Frontal cortex (tissue), 4 donors: ENCODE measurements around the gene SNAP47. TPM values are rescaled to one million over a fixed set of nuclear protein-coding genes. Genes with fewer than 3 reads are reported as not detected.

Source experiments
- DNase-seq, 2 donors: peaks; one replicate each; pipeline ENCODE4 v3.0.0; 2012; ENCODE audit warnings: low spot score in 2 of 2
- FAIRE-seq: peaks from 2 replicates; lab custom pipeline; 2012; peaks lifted over from hg19 to GRCh38; lab: Jason Lieb, UNC
- total RNA-seq: library from RNA; depleted of rRNA; stranded (reverse); fragments of >200 nt; gene quantifications from one replicate; pipeline ENCODE4 v1.2.3, GENCODE V29; 2014
- donor health status: control.
- donor health status: control.
- donor health status: control.

Gene SNAP47
- total RNA-seq, 1 donor from 2014 or later, result 70.5 TPM

- FAIRE-seq, result no peak
Measured at GRCh38 chr1:227731241-227731677, 4.0 kb upstream of the SNAP47 start.

DNA sequence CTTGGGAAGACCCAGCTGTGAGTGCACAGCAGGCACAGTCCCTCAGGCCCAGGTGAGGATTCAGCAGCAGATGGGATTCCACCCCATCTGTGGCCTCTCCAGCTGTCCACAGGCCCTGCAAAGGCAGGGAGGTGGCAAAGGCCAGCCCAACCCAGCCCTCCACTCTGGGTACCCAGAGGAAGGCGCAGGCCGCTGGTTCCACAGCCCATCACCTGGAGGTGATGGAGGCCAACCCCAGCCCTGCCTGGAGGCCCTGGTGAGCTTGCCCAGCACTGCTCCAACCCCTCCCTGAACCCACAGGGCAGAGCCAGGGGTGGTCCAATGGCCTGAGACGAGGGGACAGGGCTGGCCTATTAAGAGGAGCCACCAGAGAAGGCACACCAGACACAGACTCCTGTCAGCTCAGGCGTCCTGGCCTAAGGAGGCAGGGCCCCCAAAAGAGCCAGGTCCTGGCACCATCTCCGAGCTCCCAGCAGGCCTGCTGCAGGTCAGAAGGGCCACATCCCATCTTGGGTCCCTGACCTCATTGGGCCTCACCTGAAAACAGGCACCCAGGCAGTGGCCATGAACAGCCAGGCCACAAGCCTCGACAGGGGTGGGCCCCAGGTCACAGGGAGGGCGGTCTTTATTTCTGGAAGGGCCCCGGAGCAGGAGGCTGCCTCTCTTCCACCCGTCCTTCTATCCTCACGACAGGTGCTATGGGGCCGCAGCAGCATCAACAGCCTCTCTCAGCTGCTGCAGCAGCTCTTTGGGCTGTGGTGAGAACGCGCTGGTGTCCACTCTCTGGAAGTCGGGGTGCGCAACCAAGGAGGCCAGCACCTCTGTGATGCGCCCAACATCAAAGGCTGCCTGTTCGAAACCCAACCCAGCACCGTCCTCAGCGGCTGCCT is 3.3 kb upstream of the SNAP47 start:
- DNase-seq, result no peak
- no peak for FAIRE-seq

More at GRCh38 chr1:227731241-227731677, 4.0 kb upstream of the SNAP47 start:
- no peak for DNase-seq

DNA sequence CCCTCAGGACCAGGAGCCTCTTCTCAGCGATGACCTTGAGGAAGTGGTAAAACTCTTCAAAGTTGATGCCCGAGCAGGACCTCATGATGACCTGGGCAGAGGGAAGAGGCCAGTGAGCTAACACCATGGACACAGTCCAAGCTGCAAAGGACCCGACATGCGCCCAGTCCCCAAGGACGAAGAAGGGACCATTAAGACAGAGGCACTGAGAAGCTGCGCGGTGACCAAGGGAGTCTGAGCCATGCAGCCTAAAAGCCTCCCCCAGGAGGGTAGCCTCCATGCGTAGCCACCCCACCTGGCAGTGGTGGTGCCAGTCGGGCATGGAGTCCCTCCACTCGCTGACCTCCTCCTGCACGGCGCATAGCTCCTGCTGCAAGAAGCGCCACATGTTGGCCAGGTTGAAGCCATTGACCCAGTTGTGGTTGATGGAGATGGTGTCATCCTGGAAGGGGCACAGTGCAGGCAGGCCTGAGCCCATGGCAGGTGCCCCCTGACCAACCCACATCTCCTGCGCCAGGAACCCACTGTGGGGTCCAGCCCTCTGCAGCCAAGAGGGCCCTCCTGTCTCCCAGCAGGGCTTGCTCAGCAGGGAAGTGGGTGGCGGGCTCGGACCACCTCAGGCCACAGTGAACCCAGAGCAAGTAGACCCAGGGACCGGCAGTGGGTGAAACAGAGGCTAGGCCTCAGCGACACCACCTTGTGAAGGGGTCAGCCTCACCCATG is 2.5 kb upstream of the SNAP47 start:
- no peak for FAIRE-seq
- DNase-seq, result no peak

GRCh38 chr1:227733309-227733705 is 1.9 kb upstream of the SNAP47 start:
- FAIRE-seq (no peak), DNase-seq (no peak)

- DNase-seq (no peak), FAIRE-seq (no peak)
Measured at GRCh38 chr1:227733751-227734545, 1.3 kb upstream of the SNAP47 start.

- DNase-seq (no peak), FAIRE-seq (no peak)
Measured at GRCh38 chr1:227734546-227734855, 734 bp upstream of the SNAP47 start.

DNA sequence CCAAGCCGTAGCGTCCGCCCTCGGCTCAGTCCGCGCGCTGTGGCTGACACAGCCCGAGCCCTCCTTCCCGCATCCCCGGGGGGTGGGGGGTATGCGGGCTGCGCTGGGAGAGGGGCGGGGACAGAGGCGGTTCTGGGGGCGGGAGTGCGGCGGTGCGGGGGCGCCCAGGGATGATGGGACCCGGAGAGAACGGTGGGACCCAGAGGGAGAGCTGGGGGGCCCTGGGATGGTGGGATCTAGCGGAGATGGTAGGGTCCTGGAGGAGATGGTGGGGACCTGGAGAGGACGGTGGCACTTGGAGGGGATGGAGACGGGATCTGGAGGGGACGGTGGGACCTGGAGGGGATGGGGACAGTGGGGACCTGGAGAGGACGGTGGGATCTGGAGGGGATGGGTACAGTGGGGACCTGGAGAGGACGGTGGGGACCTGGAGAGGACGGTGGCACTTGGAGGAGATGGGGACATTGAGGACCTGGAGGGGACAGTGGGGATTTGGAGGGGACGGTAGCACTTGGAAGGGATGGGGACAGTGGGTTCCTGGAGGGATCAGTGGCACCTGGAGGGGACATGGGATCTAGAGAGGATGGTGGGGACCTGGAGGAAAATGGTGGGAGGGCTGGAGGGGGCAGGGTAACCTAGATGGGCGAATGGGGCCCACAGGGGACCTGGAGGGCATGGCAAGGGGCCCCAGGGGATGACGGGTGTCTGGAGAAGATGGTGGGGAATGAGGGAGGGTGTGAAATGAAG is 477 bp downstream of the SNAP47 start:
- FAIRE-seq (no peak), DNase-seq (no peak)

DNA sequence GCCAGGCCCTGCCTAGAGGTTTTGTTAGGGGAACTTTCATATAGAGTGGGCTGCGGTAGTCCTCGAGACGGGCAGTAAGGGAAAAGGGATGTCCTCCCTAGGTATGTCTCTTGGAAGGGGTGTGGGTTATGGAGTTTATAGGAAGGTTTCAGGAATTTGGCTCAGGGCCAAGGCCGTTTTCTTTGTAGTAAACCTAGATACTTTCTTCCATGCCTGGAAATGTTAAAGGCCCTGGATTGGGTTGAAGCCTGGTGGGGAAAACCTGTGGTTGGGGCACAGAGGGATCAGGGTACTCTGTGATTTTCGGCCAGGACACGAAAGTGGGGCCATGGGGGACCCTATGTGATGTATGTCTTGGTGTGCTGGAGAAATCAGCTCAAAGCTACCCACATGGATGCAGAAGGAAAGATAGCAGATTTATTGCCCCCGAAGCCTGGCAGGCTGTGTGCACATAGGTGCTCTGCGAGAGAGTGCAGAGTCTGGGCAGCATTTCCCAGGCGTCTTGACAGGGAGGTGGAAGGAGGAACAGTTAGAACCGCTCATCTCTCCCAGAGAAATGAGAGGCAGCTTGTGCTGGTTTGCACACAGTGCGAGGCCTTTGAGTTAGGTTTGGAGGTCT is 1.7 kb downstream of the SNAP47 start:
- FAIRE-seq (no peak), DNase-seq (no peak)

GRCh38 chr1:227738820-227739219 is 3.6 kb downstream of the SNAP47 start:
- no peak for FAIRE-seq
- DNase-seq, result no peak

DNA sequence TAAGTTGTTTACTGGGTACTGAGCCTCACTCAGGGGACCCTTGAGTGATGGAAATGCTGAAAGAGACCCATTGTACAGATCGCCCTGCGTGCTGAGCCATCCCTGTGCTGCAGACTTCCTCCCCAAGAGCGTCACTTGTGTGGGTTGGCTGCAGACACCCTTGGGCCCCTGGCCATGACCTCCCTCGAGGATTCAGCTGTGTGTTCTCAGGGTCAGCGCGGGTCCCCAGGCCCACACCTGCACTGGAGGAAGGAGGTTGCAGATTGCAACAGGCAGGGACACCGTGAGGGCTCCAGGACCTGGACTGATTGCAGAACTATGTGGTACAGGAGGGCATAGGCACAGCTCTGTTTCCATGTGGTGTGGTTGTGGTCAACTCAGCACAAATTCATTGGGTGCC is 4.4 kb downstream of the SNAP47 start:
- no peak for FAIRE-seq
- DNase-seq, result no peak

- no peak for DNase-seq
- no peak for FAIRE-seq
Measured at GRCh38 chr1:227740401-227740960, 5.2 kb downstream of the SNAP47 start.

DNA sequence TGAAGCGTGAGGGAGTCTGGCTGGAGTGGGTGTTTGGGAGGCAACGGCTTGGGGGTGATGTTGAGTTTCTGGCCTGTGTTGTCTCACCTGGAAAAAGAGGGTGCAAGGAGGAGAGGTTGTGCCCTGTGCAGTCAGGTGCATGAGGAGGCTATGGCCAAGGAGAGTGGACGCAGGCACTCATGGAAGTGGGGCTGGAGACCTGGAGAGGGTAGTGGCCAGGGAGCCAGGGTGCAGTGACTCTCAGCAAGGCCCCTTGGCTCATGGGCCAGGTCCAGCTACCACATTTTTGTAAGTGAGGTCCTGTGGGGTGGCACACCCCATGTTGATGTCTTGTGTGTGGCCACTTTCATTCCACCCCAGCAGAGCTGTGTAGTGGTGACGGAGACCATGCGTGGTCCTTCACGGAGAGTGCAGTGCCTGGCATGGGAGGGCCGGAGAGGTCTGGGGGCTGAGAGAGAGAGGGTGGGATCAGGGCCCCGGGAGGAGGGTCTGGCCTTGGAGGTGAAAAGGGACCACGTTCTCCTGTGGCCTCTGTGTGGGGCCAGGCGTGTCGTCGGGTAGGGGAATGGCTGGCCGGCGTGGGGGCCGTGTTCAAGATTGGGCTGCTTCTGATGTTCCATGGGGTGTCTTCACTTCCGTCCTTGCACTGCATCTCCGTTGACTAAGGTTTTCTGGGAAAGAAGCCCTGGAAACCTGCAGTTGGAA is 6.1 kb downstream of the SNAP47 start:
- FAIRE-seq (no peak), DNase-seq (no peak)

GRCh38 chr1:227742738-227743715 is 7.8 kb downstream of the SNAP47 start:
- no peak for DNase-seq
- FAIRE-seq, result no peak

DNA sequence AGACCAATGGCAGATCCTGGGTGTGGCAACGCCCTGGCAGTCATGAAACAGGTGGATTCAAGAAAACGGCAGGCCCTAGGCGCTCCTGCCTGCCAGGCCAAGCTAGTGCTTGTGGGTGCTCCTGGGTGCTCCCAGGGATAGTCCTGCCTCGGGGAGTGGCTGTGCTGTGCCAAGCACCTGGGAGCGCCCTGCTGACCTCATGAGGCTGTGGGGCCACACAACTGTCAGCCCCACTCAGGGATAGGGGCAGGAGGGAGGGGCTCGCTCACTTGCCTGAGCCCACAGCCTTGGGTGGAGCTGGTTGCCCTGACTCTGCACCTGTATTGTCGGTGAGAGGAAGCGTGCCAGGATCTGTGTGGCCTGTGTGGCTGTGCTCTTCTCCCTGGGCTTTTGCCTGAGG is 9.4 kb downstream of the SNAP47 start:
- FAIRE-seq (no peak), DNase-seq (no peak)

DNA sequence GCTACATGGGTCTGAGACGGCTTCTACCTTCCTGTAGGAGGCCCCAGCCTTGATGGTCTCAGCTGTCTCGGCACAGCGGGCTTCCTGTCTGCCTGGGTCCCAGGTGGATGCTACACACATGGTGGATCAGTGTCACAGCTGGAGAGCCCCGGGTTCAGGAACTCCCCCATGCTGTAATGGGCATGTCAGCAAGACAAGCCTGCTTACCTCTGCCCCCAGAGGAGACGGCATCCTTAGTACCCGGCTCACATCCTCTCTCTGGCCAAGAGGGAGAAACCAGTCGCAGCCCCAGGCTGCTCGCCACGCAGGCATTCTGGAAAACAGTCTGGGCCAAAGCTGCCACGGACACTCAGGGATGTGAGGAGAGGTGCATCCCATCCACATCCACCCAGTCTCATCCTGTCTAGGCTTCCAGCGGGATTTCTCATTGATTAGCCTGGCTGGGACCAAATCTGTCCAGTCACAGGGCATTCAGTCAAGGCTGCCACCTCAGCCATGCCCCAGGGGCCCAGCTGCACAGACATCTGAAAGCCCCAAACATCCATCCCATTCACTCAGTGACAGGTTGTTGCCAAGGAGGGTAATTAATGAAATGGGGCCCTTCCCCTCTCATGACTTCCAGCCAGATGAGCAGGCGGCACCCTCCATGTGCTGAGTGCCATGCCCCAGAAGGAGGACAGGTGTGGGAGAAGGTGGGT is 10.5 kb downstream of the SNAP47 start:
- FAIRE-seq (no peak), DNase-seq (no peak)

DNA sequence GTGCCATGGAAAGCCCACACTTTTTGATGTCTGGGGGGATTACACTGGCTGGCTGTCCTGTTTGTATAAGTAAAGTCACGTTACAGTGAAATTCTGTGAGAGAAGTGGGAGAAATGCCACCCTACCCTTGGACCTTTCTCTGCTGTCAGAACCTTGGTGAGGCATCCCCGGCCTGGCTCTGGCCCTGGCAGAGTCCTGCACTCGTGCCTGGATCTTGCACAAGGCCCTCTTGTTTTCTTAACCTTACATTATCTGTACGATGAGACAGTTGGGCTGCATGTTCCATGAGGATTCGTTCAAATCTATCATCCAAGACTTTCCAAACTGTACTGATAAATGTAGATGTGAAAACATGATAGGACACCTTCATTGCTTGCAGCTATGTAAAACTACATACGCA is 11.4 kb downstream of the SNAP47 start:
- FAIRE-seq (no peak), DNase-seq (no peak)

- FAIRE-seq (no peak), DNase-seq (no peak)
Measured at GRCh38 chr1:227747382-227747781, 12.1 kb downstream of the SNAP47 start.
